Mucosa of gallbladder (tissue), 1 donor: ENCODE measurements around the gene KAT6B. TPM values are rescaled to one million over a fixed set of nuclear protein-coding genes. Genes with fewer than 3 reads are reported as not detected.
"Not testable (repeated sequence)": the region's sequence is repeated elsewhere in the genome, so short reads cannot be mapped to it uniquely, and the experiment has no call there.

Source experiments
- DNase-seq: peaks from one replicate; pipeline ENCODE4 v3.0.0-alpha.2; 2020; ENCODE audit warnings: low spot score
- total RNA-seq: library from RNA; stranded (reverse); gene quantifications from one replicate; pipeline ENCODE4 v1.2.1, GENCODE V29; 2021
- donor health status: DM: no; HTN: no; CAD: no.

KAT6B gene
- total RNA-seq, 1 donor from 2014 or later = 33.0 TPM

DNA sequence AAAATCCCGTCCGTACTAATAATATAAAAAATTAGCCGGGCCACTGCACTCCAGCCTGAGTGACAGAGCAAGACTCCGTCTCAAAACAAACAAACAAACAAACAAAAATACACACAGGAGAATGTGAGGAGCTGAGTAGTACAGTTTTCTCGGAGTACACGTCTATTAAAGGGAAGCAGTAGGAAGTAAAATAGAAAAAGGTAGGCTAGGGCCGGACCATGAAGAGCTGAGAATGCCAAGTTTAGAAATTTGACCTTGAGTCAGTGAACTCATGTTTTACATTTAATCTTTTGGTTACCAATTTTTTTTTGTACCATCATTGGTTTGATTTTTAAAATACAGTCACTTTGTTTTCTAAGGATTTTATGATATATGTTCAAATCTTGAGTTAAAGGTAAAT lies 64.1 kb downstream of the KAT6B start:
- no peak for DNase-seq

DNA sequence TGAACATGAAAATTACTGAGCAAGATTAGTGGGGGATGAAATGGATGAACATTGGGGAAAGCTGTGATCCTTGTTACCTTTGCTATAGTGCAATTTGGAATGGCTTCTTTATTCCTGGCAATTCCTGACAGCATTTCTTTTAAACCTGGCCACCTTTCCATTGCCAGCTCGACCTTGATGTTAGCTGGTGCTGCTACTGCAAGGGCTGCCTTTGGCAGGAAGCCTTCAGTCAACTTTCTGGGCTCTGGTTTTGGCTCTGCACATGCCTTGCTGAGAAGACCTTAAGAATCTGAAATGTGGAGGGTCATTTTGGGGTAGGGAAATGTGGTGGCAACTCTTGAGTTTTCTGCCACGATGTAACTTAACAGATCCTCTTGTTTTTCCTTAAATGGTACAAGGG lies 64.7 kb downstream of the KAT6B start:
- no peak for DNase-seq

DNA sequence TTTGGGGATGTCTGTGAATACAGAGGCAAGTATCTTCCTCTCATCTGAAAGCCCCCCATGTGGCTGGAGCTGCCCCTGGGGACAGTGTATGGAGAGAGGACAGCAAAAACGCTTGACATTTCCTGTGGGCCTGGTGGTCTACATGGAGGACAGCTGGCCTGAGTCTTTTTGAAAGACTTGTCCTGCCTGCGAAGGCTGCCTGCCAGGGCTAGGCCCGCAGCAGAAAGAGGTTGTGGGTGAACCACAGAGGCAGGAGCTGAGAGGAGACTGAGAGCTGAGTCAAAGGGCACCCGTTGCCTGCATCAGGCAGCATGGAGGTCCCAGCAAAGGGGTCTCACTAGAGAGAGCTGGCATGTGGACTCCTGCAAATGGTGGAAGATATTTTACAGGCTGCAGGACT lies 66.4 kb downstream of the KAT6B start:
- DNase-seq = no peak

DNA sequence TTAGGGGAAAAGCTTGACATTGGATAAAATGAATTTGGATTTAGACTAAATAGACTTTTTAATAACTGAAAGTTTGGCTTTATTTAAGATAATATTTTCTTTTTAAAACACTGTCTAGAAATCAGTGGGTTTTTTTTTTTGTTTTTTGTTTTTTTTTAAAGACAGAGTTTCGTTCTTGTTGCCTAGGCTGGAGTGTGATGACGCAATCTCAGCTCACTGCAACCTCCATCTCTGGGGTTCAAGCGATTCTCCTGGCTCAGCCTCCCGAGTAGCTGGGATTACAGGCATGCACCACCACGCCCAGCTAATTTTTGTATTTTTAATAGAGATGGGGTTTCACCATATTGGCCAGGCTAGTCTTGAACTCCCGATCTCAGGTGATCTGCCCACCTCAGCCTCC lies 66.9 kb downstream of the KAT6B start:
- not testable (repeated sequence) for DNase-seq

DNA sequence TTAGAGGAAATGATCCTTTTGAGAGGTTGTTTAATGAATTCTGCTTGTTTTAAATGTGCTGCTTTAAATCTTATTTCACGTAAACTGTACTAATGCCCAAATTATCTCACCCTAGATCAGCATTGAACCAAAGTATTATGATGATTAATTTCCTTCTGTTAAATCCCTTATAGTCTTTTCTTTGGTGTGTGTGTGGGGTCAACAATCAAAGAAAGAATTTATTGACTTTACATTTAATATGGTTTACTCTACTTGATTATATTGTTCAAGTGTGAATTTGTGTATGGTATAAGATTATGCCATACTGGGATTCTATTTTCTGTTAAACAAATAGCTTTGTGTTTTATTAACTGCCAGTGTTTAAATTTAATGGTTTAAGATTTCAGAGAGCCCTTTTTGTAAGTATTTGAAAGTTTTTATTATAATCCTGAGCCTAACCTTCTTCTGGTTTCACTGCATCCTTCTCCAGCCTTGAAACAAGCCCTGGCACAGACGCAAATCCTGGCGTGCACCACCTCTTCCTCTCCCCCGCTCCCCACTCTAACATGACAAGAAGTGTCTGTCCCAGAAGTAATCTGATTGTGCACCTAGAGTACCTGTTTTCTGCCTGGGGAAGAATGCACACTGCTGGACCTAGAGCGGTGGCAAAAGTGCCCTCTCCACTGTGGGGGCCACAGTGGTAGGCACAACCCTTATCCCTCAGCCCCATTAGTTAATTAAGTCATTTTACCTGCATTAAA lies 70.6 kb downstream of the KAT6B start:
- DNase-seq = no peak

DNA sequence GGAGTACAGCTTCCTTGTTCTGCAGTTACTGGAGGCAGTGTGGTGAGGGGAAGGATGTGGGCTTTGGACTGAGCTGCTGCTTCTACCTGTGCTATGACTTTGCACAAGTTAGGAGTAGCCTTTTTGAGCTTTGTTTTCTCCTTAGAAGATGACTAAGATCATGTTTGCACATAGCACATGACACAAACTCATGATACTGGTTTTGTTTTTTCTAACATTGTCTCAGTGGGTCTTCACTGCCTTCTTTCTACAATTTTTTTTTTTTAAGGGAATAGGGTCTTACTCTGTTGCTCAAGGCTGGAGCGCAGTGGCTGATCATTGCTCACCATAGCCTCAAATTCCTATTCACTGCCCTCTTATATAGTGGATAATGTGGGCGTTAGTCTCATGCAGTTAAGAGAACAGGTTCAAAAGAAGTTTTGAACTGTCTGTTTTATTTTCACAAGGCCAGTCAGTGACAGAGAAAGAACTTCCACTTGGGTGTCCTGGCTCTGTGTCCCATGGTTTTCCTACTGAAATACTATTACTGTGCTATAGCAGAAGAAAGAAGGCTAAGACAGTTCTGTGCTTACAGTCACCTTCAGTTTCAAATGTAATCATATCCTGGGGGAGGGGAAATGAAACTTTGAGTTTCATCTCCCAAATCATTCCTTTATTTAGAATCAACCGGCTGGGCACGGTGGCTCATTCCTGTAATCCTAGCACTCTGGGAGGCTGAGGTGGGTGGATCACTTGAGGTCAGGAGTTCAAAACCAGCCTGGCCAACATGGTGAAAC lies 72.0 kb downstream of the KAT6B start:
- DNase-seq = no peak

DNA sequence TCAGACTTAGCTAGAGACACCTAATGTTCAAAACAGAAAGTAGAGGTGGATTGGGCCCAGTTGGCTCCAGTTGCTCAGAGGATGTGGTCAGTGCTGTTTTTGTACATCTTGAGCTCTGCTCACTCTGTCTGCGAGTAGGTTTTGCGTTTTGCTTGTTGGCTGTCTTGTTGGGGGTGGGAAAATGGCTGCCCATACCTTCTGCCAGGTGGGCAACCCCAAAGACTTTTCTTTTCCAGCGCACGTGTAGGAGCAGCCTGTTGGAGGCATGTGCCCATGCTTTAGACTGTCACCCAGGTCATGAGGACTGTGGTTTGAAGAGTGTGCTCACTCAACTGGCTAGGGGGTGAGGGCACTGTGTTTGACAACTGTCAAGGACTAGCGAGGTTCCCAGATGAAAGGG lies 73.9 kb downstream of the KAT6B start:
- no peak for DNase-seq

DNA sequence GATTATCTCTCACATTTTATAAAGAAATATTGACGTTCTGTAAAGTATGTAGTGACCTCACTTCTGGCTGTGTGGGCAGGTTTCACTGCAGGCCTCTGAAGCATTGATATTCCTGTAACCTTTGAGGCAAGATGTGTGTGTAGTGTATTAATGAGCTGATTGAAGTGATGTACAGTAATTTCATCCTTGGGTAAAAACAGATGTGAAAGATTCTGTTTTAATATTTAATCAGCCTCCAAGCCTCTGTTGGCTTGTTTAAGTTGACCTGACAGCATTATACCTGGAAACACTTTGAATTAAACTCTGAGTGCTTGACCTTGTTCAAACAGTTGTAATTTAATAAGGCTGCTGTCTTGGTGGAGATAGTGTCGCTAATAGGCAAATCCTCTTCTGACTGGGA lies 74.9 kb downstream of the KAT6B start:
- no peak for DNase-seq

DNA sequence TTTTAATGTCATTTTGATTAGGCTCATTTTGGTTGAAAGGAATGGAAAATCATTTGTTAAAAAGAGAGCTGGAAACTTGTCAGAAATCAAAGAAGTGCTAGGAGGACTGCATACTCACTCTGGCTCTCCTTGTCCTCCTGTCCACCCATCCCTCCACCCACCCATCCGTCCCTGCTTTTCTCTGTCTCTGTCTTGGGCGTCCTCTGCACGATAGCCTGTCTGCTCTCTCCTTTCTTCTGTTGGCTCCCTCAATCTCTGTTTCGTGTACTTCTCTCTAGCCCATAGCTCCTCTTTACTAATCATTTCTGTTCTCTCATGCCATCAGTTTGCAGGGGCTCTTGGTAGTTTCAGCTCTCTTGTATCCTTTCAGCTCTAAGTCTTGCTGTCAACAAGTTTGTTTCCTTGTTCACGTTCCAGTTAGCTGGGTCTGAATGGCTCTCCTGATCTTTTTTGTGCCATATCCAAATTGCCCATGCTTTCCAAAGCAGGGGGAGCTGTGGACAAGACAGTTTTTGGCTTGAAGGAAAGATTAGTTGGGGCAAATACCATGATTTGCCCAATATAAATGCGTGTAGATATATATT lies 75.6 kb downstream of the KAT6B start:
- DNase-seq = no peak

DNA sequence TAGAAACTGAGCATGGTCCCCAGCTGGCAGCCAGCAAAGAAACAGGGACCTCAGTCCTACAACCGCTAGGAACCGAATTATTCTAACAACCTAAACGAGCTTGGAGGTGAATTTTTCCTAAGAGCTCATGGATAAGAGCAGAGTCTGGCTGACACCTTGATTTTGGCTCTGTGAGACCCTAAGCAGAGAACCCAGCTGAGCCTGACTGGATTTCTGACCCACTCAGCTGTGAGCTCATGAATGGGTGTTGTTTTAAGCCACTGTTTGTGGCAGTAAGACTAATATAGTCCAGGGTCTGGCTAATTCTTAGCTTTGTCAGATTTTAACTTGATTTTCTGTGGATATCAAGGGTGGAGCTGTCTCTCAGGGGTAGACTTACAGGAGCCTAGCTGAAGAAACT lies 77.1 kb downstream of the KAT6B start:
- DNase-seq = no peak

DNA sequence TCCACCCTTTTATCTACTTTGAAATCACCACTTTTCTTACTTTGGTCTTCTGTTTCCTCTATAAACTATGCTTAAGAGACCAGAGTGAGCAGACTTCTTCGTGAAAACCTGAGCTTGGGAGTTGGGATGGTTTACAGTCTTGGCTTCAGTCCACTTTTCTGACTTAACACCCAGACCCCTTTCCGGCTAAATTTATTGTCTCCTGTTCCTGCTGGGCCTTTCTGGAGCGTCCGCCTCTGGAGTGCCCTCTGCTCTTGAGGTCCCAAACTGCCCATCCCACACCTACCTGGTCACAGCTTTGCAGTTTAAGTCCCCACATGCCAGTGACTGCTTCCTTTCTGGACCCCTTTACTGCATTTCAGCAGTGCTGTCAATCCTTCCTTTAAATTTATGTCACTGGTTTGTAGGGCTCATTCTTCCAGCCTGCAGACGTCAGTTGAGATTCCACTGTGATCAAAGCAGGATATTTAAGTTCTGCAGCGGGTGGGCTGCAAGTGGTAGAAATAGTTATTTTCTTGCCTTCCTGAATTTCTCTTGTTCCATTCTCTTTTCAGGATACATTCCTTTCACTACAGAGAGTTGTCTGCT lies 80.3 kb downstream of the KAT6B start:
- no peak for DNase-seq

DNA sequence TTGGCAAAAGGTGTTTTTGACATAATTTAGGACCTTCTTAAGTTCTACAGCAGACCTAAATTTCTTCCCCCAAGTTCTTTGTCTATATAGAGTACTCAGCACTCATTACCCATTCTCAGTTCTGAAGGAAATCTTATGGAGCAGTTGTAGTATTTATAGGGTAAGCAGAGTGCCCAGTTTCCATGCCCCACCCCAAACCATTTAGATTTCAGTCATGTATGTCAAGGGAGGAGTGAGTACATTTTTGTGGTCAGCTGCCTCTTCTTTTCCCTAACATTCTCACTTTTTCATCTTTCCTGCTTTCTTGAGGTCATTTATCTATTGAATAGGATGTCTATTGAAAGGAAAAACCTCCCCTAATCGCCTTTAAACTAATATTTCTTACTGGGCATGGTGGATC lies 83.3 kb downstream of the KAT6B start:
- no peak for DNase-seq

DNA sequence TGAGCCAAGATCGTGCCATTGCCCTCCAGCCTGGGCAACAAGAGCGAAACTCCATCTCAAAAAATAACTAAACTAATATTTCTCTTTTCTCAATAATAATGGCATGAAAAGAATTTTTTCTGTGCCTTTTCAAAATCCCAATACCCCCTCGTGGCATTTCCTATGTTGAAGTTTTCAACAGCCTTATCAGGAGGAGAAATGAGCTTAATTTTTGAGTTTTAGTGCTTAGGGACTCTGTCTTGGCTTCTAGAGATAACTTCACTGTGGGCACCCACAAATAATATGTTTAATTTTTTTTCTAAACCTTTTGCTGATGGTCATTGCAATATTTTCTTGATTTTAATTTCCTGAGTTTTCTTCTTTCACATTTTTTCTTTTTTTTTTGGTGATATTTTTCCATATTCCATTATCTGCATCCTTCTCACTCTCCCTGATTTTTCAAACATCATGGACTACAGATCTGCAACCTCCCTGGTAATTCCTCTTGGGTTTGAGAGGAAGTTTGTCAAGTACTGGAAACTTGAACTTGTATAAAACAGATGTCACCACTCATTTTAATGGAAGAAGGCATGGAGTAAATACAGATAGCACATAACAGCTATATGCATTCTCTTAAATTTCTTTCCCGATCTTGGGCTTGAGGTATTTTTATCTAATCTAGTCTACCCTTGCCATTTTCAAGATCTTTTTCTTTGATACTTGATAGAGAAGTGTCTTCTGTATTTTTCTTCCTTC lies 84.0 kb downstream of the KAT6B start:
- DNase-seq = no peak

DNA sequence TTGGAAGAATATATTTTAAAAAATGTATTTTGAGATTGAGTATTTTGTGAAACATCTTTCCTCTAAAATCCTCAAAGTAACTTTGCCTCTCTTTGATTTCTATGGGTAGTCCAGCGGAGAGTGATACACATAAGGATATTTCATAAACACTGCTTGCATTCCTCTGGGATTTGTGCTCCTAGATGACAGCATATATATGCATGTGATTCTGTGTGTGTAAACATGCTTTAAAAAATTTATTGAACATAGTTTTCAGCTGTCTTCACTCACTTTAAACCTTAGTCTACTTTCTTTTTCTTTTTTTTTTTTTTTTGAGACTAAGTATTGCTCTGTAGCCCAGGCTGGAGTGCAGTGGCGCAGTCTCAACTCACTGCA lies 84.6 kb downstream of the KAT6B start:
- DNase-seq = no peak

DNA sequence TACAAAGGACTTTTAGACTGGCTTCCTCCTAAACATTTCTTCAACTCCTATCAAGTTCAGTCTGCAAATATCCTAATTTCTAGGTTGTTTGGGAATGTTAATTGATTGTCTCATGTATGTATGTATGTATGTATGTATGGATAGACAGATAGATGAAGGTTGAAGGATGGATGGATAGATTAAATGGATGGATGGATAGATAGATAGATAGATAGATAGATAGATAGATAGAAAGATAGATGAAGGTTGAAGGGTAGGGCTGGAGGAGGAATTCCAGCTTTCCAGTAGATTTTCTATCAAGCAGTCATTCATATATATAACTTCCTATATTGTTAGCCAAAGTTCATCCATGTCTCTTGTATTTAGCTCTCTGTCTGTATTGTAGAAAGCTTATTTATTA lies 85.8 kb downstream of the KAT6B start:
- no peak for DNase-seq

DNA sequence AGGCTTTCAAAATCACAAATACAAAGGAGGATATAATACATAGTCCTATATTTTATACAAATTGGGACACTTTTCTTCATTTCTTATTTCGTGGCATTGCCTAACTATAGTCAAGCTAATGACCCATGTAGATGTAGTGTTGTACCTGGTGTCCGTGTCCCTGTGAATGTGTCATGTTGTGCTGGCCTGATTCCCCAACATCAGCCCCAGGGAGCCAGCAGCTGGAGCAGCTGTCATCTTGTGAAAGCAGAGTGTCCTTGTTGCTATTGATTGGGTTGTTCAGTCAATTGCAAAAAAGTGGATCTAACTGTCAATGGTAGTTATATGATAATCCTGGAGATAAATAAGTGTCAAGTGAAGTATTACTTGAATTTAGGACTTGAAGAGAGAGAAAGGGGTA lies 86.3 kb downstream of the KAT6B start:
- DNase-seq = no peak

DNA sequence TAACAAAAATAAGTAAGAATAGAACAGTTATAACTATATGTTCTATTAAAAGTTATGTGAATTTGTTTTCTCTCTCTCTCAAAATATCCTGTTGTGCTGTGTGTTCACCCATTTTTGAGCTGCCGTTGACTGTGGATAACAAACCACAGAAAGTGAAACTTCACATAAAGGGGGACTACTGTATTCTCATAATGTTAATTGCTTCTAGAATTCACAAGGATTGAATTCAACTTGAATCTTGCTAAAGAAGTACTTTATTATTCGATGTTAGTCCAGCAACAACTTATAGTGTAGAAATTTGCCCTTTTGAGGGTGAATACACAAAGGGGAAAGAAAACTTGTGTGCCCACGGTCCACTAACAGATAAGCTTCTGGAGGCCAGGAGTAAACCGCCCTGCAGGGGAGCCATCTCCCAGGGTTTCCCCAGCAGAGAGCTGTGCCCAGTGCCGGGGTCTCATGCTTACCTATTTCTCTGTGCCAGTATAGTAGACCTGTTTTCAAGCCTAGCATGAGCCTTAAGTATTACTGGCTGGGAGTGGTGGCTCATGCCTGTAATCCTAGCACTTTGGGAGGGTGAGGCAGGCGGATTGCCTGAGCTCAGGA lies 87.1 kb downstream of the KAT6B start:
- no peak for DNase-seq

DNA sequence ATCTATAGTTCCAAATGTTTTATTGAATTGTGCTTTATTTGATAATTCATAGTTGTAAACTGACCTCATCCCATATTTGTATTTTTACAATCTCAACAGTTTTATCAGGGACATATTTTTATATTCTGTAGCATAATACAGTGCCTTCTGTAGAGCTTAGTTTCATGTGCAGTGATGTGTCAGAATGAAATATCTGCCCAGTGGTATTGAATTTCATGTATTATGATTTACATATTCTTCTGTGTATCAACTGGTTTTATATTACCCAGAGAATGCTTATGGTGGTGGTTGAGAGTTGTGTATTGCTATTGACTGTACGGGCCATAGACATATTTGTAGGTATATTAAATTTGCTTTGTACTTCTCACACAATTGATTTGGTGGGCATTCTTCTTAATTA lies 89.9 kb downstream of the KAT6B start:
- DNase-seq = no peak

DNA sequence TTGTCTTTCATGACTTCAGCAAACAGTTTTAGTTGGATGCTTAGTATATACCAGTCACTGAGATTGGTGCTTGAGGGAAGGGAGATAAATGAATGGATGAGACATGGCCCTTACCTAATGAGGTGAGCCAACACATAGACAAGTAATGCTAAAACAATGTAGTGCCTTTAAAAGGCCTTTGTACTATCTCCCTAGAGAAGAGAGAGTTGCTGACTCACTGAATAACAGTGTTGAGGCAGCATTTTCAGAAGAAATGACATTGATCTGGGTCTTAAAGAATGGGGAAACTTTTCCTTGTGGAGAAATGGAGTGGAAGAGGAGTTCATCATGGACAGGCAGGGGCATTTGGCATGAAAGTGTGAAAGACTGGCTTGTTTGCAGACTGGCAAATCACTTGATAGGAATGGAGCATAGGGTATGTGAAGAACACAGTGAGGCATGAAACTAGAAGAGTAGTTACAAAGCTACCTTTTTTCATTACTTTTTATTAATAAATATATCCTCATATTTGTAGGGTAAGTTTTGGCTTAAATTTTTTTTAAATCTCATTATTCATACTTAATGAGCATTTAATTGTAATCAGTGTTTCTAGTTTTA lies 91.2 kb downstream of the KAT6B start:
- no peak for DNase-seq

DNA sequence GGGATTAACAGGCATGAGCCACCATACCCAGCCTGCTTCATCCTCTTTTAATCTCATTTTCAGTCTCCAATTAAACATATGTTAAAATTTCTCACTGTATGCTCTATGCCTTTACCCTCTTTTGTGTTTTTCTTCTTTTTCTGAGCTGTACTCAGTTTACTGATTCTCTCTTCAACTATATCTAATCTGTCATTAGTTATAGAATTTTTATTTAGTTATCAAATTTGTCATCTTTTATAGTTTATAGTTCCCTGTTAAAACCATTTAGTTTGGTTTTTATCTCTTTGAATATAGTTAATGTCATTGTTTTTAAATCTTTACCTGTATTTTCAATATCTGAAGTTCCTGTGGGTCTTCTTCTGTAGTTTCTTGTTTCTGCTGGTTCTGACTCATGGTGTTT lies 93.3 kb downstream of the KAT6B start:
- no peak for DNase-seq

DNA sequence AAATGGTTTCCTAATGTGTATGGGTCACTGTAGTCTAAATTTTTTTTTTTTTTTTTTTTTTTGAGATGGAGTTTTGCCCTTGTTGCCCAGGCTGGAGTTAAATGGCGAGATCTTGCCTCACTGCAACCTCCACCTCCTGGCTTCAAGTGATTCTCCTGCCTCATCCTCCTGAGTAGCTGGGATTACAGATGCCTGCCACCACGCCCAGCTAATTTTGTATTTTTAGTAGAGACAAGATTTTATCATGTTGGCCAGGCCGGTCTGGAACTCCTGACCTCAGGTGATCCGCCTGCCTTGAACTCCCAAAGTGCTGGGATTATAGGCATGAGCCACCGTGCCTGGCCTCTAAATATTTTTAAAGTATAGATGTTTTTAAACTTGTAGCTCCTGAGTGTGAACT lies 94.7 kb downstream of the KAT6B start:
- not testable (repeated sequence) for DNase-seq
